ENCODE measurements around the gene MYORG. TPM values are rescaled to one million over a fixed set of nuclear protein-coding genes. Genes with fewer than 3 reads are reported as not detected.

MYORG gene
- total RNA-seq, 1 experiment from 2014 or later = 5.6 TPM

- H2AK5ac ChIP-seq (ENCODE audit: insufficient read length, low read length) = no peak overlapping the region
- H2BK15ac ChIP-seq (ENCODE audit: low read depth, low read length) = no peak overlapping the region
- no peak for TF ChIP-seq CTCF (conservative IDR thresholded peaks at IDR 0.05)
- H3K14ac ChIP-seq (ENCODE audit: insufficient read depth, low read length) = no peak overlapping the region
- H3K4me2 ChIP-seq (ENCODE audit: insufficient read depth, insufficient read length, low read length) = no peak overlapping the region
- no peak overlapping the region for H4K5ac ChIP-seq (ENCODE audit: insufficient read length, low read depth, low read length)
- no peak overlapping the region for H4K8ac ChIP-seq (replicated peaks; ENCODE audit: insufficient read length, low read depth, low read length)
- no peaks in the 10 kb centered on the region for H3K79me1 ChIP-seq (ENCODE audit: insufficient read depth, low read depth, low read length, poor library complexity, severe bottlenecking)
- H3K23me2 ChIP-seq (ENCODE audit: insufficient read length, low read depth, low read length, poor library complexity, severe bottlenecking) = no peaks in the 10 kb centered on the region
- H3K4ac ChIP-seq (ENCODE audit: low read depth, low read length) = no peak overlapping the region
- H4K91ac ChIP-seq (ENCODE audit: insufficient read length, low read depth, low read length) = no peak overlapping the region
- no peak for DNase-seq
- no peak overlapping the region for H2BK120ac ChIP-seq (ENCODE audit: low read depth, low read length, poor library complexity, severe bottlenecking)
- H2BK12ac ChIP-seq (ENCODE audit: insufficient read length, low read depth, low read length) = no peak overlapping the region
- H3K9me3 ChIP-seq (ENCODE audit: control insufficient read depth, low read depth, low read length) = no peaks in the 10 kb centered on the region
- Mint-ChIP-seq H3K27ac (peak overlapping the region; percentile 12 to 68 (median 15); a peak in 2 of 7 replicates), H3K4me3 (no peak overlapping the region), H3K4me1 (peaks cover 15 to 20% of the 10 kb centered on the region in 2 experiments), H3K36me3 (ENCODE audit: insufficient read depth in 1 of 3, low read depth in 3 of 3) (peaks cover 1 to 45% (median 32%) of the 10 kb centered on the region in 3 experiments; a peak in 6 of 7 replicates), H3K27me3 (ENCODE audit: low read depth) (no peaks in the 10 kb centered on the region), H3K9me3 (no peaks in the 10 kb centered on the region)
- no peaks in the 10 kb centered on the region for H3K4me1 ChIP-seq (ENCODE audit: insufficient read depth, low read length)
- H2BK5ac ChIP-seq (ENCODE audit: insufficient read length, low read length) = no peak overlapping the region
- WGBS (ENCODE audit: extremely low coverage, insufficient read length, low lambda C conversion rate) = no CpG with 5 or more reads among the region's 5 CpGs
- H3K27me3 ChIP-seq (ENCODE audit: insufficient read depth, low read length) = no peaks in the 10 kb centered on the region; the same call in 1 of the 2 replicates
- no peak overlapping the region for H3K27ac ChIP-seq (ENCODE audit: insufficient read length, low read depth, low read length)
- no peaks in the 10 kb centered on the region for H4K20me1 ChIP-seq (ENCODE audit: control insufficient read depth, insufficient read depth, insufficient read length)
- H3K9ac ChIP-seq (ENCODE audit: extremely low read depth, insufficient read length, low read length) = no peak overlapping the region
- H3K18ac ChIP-seq (ENCODE audit: insufficient read length, low read depth, low read length) = no peak overlapping the region
- no peak overlapping the region for H2AFZ ChIP-seq (ENCODE audit: low read length)
- H3T11ph ChIP-seq (ENCODE audit: low read length) = no peak overlapping the region
- no peak overlapping the region for H3K56ac ChIP-seq (ENCODE audit: insufficient read length, low read depth, low read length)
- H2BK20ac ChIP-seq (ENCODE audit: low read depth, low read length, poor library complexity, severe bottlenecking) = no peak overlapping the region
- H3K23ac ChIP-seq (ENCODE audit: insufficient read length, low read depth, low read length) = no peak overlapping the region
- no peaks in the 10 kb centered on the region for H3K79me2 ChIP-seq (ENCODE audit: insufficient read depth, low read length)
These were observed 33.6 kb downstream of the MYORG start for GRCh38 chr9:34343090-34343489.

Measured in H9 (cell line).